ENCODE results near the gene NHSL1.

The NHSL1 gene

DNA sequence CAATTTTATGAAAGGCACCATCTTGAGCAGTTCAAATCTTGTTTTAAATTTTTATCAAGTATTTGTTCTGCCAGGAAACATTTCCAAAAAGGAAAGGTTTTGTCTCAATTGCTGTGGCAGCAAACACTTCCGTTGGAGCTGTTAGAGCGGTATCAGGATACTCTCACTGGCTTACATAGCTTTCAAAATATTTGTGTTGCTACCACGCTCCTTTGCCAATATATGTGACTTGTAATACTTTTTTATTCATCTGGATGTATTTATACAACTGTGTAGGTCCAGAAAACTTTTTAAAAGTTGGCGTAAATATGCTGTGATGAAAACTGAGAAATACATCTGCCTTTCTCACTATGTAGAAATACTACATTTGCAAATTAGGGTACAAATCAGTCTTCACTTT is 37.8 kb upstream of the NHSL1 start:
- no peak overlapping the region for H3K4me2 ChIP-seq (ENCODE audit: low read length)
- no peaks in the 10 kb centered on the region for H4K20me1 ChIP-seq (ENCODE audit: control insufficient read depth, insufficient read depth, low read depth, low read length)
- 0 out of 2 replicates have a peak, but pooled peaks cover 5% of the 10 kb centered on the region for H3K27me3 ChIP-seq (ENCODE audit: control insufficient read depth, low read length)
- H3K9me3 ChIP-seq (ENCODE audit: control insufficient read depth, insufficient read depth, low read length), result no peaks in the 10 kb centered on the region
- no peak overlapping the region for H3K27ac ChIP-seq (ENCODE audit: low read depth, low read length)
- no peak for TF ChIP-seq CTCF (IDR thresholded peaks at IDR 0.05; ENCODE audit: low read depth, low read length, poor library complexity, severe bottlenecking)
- TF ChIP-seq EZH2phosphoT487 (IDR thresholded peaks at IDR 0.05; ENCODE audit: borderline replicate concordance, low read length), result no peak
- no peaks in the 10 kb centered on the region for H3K4me1 ChIP-seq (ENCODE audit: control insufficient read depth, low read length)
- no peak overlapping the region for H3K4me3 ChIP-seq (ENCODE audit: low read length)
- no peaks in the 10 kb centered on the region for H3K79me2 ChIP-seq (ENCODE audit: control insufficient read depth, low read length)
- H3K36me3 ChIP-seq (ENCODE audit: control insufficient read depth, low read length), result no peaks in the 10 kb centered on the region
- no peaks in the 10 kb centered on the region for H3K9me2 ChIP-seq (replicated peaks; ENCODE audit: control insufficient read depth, low read length)
- H3F3A ChIP-seq (ENCODE audit: control insufficient read depth, insufficient read depth), result no peaks in the 10 kb centered on the region

DNA sequence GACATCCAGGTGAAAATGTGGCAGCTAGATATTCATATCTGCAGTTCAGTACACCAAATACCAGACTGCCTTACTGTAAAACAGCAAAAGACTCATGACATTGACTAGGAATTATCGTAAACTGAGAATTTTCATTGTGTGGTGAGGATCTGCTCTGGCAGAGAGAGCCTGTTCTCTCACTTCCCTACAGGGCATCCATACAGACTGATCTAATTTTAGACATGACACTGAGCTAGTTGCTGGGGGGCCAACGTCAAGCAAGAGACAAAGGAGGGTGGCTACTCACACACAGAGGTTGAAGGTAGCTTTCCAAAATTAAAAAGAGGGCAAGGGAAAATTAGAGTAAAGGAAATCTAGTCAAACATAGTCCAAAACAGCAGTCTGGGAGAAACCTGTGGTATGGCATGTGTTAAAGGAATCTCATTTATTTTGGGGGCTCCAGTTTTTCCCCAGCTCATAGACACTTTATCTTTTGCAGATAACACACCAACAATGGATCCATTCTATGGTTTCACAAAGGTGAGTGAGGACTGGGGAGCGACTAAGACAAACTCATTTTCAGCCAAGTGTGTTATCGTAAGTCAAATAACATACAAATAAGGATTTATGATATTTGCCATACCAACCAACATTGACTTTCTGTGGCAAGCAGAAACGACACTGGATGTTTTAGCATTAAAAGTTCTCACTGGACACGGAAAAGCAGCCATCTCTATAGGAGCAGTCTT is 36.6 kb upstream of the NHSL1 start:
- no peak for TF ChIP-seq EZH2phosphoT487 (IDR thresholded peaks at IDR 0.05; ENCODE audit: borderline replicate concordance, low read length)
- TF ChIP-seq CTCF (IDR thresholded peaks at IDR 0.05; ENCODE audit: low read depth, low read length, poor library complexity, severe bottlenecking), result no peak
- Histone ChIP-seq H3F3A (ENCODE audit: control insufficient read depth, insufficient read depth) (no peaks in the 10 kb centered on the region), H3K27me3 (ENCODE audit: control insufficient read depth, low read length) (0 out of 2 replicates have a peak, but pooled peaks cover 8% of the 10 kb centered on the region), H3K79me2 (ENCODE audit: control insufficient read depth, low read length) (no peaks in the 10 kb centered on the region), H3K36me3 (ENCODE audit: control insufficient read depth, low read length) (no peaks in the 10 kb centered on the region), H3K4me3 (ENCODE audit: low read length) (no peak overlapping the region), H3K27ac (ENCODE audit: low read depth, low read length) (no peak overlapping the region), H3K4me1 (ENCODE audit: control insufficient read depth, low read length) (no peaks in the 10 kb centered on the region), H4K20me1 (ENCODE audit: control insufficient read depth, insufficient read depth, low read depth, low read length) (no peaks in the 10 kb centered on the region), H3K9me3 (ENCODE audit: control insufficient read depth, insufficient read depth, low read length) (no peaks in the 10 kb centered on the region), H3K4me2 (ENCODE audit: low read length) (no peak overlapping the region), H3K9me2 (replicated peaks; ENCODE audit: control insufficient read depth, low read length) (no peaks in the 10 kb centered on the region)

- TF ChIP-seq CTCF (IDR thresholded peaks at IDR 0.05; ENCODE audit: low read depth, low read length, poor library complexity, severe bottlenecking) (no peak), EZH2phosphoT487 (IDR thresholded peaks at IDR 0.05; ENCODE audit: borderline replicate concordance, low read length) (no peak)
These were observed 34.4 kb upstream of the NHSL1 start for GRCh38 chr6:138533667-138534066.

More at GRCh38 chr6:138533667-138534066, 34.4 kb upstream of the NHSL1 start:
- Histone ChIP-seq H3F3A (ENCODE audit: control insufficient read depth, insufficient read depth) (no peaks in the 10 kb centered on the region), H4K20me1 (ENCODE audit: control insufficient read depth, insufficient read depth, low read depth, low read length) (no peaks in the 10 kb centered on the region), H3K4me3 (ENCODE audit: low read length) (no peak overlapping the region), H3K9me2 (replicated peaks; ENCODE audit: control insufficient read depth, low read length) (no peaks in the 10 kb centered on the region), H3K4me2 (ENCODE audit: low read length) (no peak overlapping the region), H3K4me1 (ENCODE audit: control insufficient read depth, low read length) (no peaks in the 10 kb centered on the region), H3K9me3 (ENCODE audit: control insufficient read depth, insufficient read depth, low read length) (no peaks in the 10 kb centered on the region), H3K36me3 (ENCODE audit: control insufficient read depth, low read length) (no peaks in the 10 kb centered on the region), H3K27me3 (ENCODE audit: control insufficient read depth, low read length) (0 out of 2 replicates have a peak, but pooled peaks cover 3% of the 10 kb centered on the region), H3K79me2 (ENCODE audit: control insufficient read depth, low read length) (no peaks in the 10 kb centered on the region), H3K27ac (ENCODE audit: low read depth, low read length) (no peak overlapping the region)
